ENCODE data around the gene ADRA2C.

ADRA2C gene

DNA sequence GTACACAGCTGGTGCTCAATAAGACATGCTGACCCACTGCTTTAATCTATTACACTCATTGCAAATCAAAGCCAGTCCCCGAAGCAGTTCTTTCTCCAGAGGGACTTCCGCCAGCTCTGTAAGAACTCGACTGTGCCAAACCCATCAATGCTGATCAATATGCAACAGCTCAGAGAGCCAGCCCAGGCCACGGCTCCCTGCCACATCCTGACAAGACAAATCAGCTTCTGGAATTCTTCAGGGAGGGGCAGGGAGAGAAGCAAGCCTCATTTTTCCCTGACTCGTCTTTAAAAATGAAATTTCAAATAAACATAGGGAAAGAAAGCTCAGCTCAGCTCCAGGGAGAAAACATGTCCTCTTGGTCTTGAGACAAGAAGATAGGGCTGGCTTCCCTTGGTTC is 5.3 kb upstream of the ADRA2C start:
- TF ChIP-seq, protein P1, sequence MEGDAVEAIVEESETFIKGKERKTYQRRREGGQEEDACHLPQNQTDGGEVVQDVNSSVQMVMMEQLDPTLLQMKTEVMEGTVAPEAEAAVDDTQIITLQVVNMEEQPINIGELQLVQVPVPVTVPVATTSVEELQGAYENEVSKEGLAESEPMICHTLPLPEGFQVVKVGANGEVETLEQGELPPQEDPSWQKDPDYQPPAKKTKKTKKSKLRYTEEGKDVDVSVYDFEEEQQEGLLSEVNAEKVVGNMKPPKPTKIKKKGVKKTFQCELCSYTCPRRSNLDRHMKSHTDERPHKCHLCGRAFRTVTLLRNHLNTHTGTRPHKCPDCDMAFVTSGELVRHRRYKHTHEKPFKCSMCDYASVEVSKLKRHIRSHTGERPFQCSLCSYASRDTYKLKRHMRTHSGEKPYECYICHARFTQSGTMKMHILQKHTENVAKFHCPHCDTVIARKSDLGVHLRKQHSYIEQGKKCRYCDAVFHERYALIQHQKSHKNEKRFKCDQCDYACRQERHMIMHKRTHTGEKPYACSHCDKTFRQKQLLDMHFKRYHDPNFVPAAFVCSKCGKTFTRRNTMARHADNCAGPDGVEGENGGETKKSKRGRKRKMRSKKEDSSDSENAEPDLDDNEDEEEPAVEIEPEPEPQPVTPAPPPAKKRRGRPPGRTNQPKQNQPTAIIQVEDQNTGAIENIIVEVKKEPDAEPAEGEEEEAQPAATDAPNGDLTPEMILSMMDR (IDR thresholded peaks at IDR 0.05) = no peak
- H3K27me3 ChIP-seq = no peaks in the 10 kb centered on the region
- H3K4me1 ChIP-seq = peaks cover 0 to 64% (median 26%) of the 10 kb centered on the region in 4 donors
- no peak overlapping the region for H3K4me3 ChIP-seq
- intact Hi-C loops (cut with DNase I; ENCODE audit: low total_unique reads) = loop anchor here (5.0 to 10.0 kb wide), 2 partner anchors 114 to 184 kb away; no protein-coding TSS in a partner anchor
- no peaks in the 10 kb centered on the region for H3K36me3 ChIP-seq
- DNase-seq = no peak
- H3K9me3 ChIP-seq = peaks cover 0 to 8% (median 4%) of the 10 kb centered on the region in 3 donors
- H3K27ac ChIP-seq = peak overlapping the region; percentile 42 to 51

DNA sequence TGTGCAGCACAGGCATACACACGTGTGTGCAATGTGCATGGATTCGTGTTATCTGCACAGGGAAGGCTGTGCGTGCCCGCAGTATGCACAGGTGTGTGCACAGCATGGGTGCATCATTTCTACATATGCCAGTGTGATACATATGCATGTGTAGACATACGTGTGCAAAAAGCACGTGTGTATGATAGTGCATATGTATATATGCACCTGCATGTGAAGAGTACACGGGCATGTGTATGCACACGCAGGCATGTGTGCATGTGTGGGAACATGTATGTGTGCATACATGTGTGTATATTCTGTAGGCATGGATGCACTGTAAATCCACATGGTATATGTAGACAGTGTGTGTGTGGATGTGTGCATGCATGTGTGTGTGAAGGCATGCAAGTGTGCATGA is 3.9 kb upstream of the ADRA2C start:
- no peak for DNase-seq
- TF ChIP-seq, protein P1 (IDR thresholded peaks at IDR 0.05) = no peak
- intact Hi-C loops (cut with DNase I; ENCODE audit: low total_unique reads) = loop anchor here (5.0 to 10.0 kb wide), 2 partner anchors 115 to 183 kb away; no protein-coding TSS in a partner anchor

GRCh38 chr4:3762753-3763549 is 3.2 kb upstream of the ADRA2C start:
- no peak overlapping the region for H3K4me3 ChIP-seq
- peaks cover 0 to 54% (median 31%) of the 10 kb centered on the region in 4 donors for H3K4me1 ChIP-seq
- no peaks in the 10 kb centered on the region for H3K36me3 ChIP-seq
- TF ChIP-seq, protein P1 (IDR thresholded peaks at IDR 0.05) = no peak
- DNase-seq = peak; percentile 37 to 87
- intact Hi-C loops (cut with DNase I; ENCODE audit: low total_unique reads) = loop anchor here (5.0 to 10.0 kb wide), 2 partner anchors 116 to 182 kb away; no protein-coding TSS in a partner anchor
- peak overlapping the region; percentile 80 to 86 for H3K27ac ChIP-seq
- no peaks in the 10 kb centered on the region for H3K9me3 ChIP-seq
- H3K27me3 ChIP-seq = peaks cover 0 to 5% of the 10 kb centered on the region in 2 donors

More for the DNA sequence above, 3.9 kb upstream of the ADRA2C start:
- H3K36me3 ChIP-seq = no peaks in the 10 kb centered on the region
- H3K4me1 ChIP-seq = peaks cover 0 to 55% (median 26%) of the 10 kb centered on the region in 4 donors
- H3K27ac ChIP-seq = no peak overlapping the region
- no peak overlapping the region for H3K4me3 ChIP-seq
- no peaks in the 10 kb centered on the region for H3K27me3 ChIP-seq
- H3K9me3 ChIP-seq = no peaks in the 10 kb centered on the region

DNA sequence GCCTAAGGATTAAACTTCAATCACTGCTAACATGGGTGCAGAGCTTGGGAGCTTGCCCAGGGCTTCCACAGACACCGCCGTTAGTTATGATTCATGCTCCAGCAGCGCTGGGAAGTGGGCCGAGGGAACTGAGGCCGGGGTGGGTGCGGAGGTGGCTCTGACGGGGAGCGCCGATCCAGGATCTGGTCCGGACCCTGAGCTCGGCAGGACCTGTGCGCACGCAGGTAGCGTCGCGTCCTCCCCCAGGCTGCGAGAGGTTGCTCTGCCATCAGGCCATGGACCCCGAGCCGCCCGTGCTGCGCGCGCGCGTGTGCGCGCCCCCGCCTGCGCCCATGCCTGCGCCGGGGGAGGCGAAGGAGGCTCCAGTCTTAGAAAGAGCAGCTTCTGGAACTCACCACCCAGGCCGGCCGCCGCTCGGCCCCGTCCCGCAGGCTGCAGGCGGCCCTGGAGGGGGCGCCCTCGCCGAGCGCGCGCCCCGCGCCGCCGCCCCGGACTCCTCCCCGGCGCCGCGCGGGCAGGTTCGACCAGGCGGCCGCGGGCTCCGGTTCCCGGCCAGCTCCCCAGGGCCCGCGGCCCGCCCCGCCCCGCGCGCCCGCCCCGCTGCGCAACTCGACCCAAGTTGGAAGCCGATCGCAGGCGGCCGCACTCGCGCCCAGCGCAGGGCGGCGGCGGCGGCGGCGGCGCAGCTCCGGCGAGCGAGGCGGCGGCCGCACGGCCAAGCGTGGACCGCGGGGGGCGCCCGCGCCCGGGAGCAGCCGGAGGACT is 732 bp upstream of the ADRA2C start:
- peak; percentile 44 to 91 for DNase-seq

More for the DNA sequence above, 732 bp upstream of the ADRA2C start:
- peaks cover 0 to 5% (median 0%) of the 10 kb centered on the region in 3 donors for H3K36me3 ChIP-seq
- TF ChIP-seq, protein P1 (IDR thresholded peaks at IDR 0.05) = peak in 1 of 2 experiments; percentile 41
- peaks cover 0 to 78% (median 36%) of the 10 kb centered on the region in 4 donors for H3K4me1 ChIP-seq
- H3K4me3 ChIP-seq = peak overlapping the region; percentile 73 to 74
- peaks cover 0 to 13% of the 10 kb centered on the region in 2 donors for H3K27me3 ChIP-seq
- H3K27ac ChIP-seq = peak overlapping the region; percentile 93 to 96
- no peaks in the 10 kb centered on the region for H3K9me3 ChIP-seq
- intact Hi-C loops (cut with DNase I; ENCODE audit: low total_unique reads) = loop anchor here (2.0 to 10.0 kb wide), 2 partner anchors 57 to 179 kb away; no protein-coding TSS in a partner anchor
